Activated CD8-positive, alpha-beta memory T cell treated with anti-CD3 and anti-CD28 coated beads, Interleukin-2, amount 10 ng/mL, durations not matched to agents 7 days and 5 days (primary cell): ENCODE results near the gene GPR158. TPM values are rescaled to one million over a fixed set of nuclear protein-coding genes. Genes with fewer than 3 reads are reported as not detected.

Source experiments
- ATAC-seq: fragments of 150-1000 bp; cut with Tn5 transposase; one replicate; pipeline ENCODE4 v1.10.0; 2021; ENCODE audit warnings: moderate library complexity
- CTCF ChIA-PET: fragments of 350-600 bp; sonication (Branson Sonifier 250); formaldehyde crosslinking; loops from one replicate; lab custom pipeline; 2021; ENCODE audit warnings: antibody characterized with exemption; lab: Charles Lee
- DNase-seq: peaks from one replicate; pipeline ENCODE4 v3.0.0-alpha.2; 2020
- H3K27ac Mint-ChIP-seq: one replicate; pipeline ENCODE4 v1.8.0; 2021; ENCODE audit warnings: mild to moderate bottlenecking, mixed read lengths
- H3K27me3 Mint-ChIP-seq: one replicate; pipeline ENCODE4 v1.8.0; 2021; ENCODE audit warnings: mixed read lengths
- H3K36me3 Mint-ChIP-seq: one replicate; pipeline ENCODE4 v1.8.0; 2021; ENCODE audit warnings: mild to moderate bottlenecking, mixed read lengths
- H3K4me1 Mint-ChIP-seq: one replicate; pipeline ENCODE4 v1.8.0; 2021; ENCODE audit warnings: mixed read lengths
- H3K4me3 Mint-ChIP-seq: one replicate; pipeline ENCODE4 v1.8.0; 2021; ENCODE audit warnings: mild to moderate bottlenecking, moderate library complexity, mixed read lengths
- H3K9me3 Mint-ChIP-seq: one replicate; pipeline ENCODE4 v1.8.0; 2022; ENCODE audit warnings: low read depth, mixed read lengths
- total RNA-seq, 2 experiments: library from RNA; stranded (reverse); gene quantifications; one replicate each; pipeline ENCODE4 v1.2.3, GENCODE V29; 2021

Gene GPR158
- total RNA-seq, 2 experiments from 2014 or later: not detected

GRCh38 chr10:25175527-25176420, 973 bp downstream of the GPR158 start:
- no peaks in the 10 kb centered on the region for H3K9me3 Mint-ChIP-seq
- ATAC-seq (no peak), DNase-seq (no peak)
- H3K36me3 Mint-ChIP-seq: peaks cover 6% of the 10 kb centered on the region
- CTCF ChIA-PET: no interaction called here
- H3K4me1 Mint-ChIP-seq: peaks cover 4% of the 10 kb centered on the region
- peaks cover 46% of the 10 kb centered on the region for H3K27me3 Mint-ChIP-seq
- H3K27ac Mint-ChIP-seq: no peak overlapping the region
- H3K4me3 Mint-ChIP-seq: no peak overlapping the region

- Mint-ChIP-seq H3K4me1 (peaks cover 4% of the 10 kb centered on the region), H3K4me3 (no peak overlapping the region), H3K36me3 (peaks cover 6% of the 10 kb centered on the region), H3K27ac (no peak overlapping the region), H3K27me3 (peaks cover 46% of the 10 kb centered on the region), H3K9me3 (no peaks in the 10 kb centered on the region)
- CTCF ChIA-PET: no interaction called here
- DNase-seq (no peak), ATAC-seq (no peak)
Measured at GRCh38 chr10:25176421-25176968, 1.7 kb downstream of the GPR158 start.

GRCh38 chr10:25177093-25177753, 2.4 kb downstream of the GPR158 start:
- H3K4me3 Mint-ChIP-seq: no peak overlapping the region
- peaks cover 6% of the 10 kb centered on the region for H3K36me3 Mint-ChIP-seq
- ATAC-seq (no peak), DNase-seq (no peak)
- no peaks in the 10 kb centered on the region for H3K9me3 Mint-ChIP-seq
- CTCF ChIA-PET: no interaction called here
- peaks cover 4% of the 10 kb centered on the region for H3K4me1 Mint-ChIP-seq
- H3K27ac Mint-ChIP-seq: no peak overlapping the region
- H3K27me3 Mint-ChIP-seq: peaks cover 46% of the 10 kb centered on the region

GRCh38 chr10:25177754-25178135, 2.9 kb downstream of the GPR158 start:
- CTCF ChIA-PET: no interaction called here
- Mint-ChIP-seq H3K9me3 (no peaks in the 10 kb centered on the region), H3K27me3 (peaks cover 46% of the 10 kb centered on the region), H3K4me3 (no peak overlapping the region), H3K36me3 (peaks cover 6% of the 10 kb centered on the region), H3K4me1 (peaks cover 4% of the 10 kb centered on the region), H3K27ac (no peak overlapping the region)
- ATAC-seq (no peak), DNase-seq (no peak)

GRCh38 chr10:25178411-25178810, 3.6 kb downstream of the GPR158 start:
- H3K27ac Mint-ChIP-seq: no peak overlapping the region
- CTCF ChIA-PET: no interaction called here
- peaks cover 42% of the 10 kb centered on the region for H3K27me3 Mint-ChIP-seq
- peaks cover 6% of the 10 kb centered on the region for H3K36me3 Mint-ChIP-seq
- no peaks in the 10 kb centered on the region for H3K9me3 Mint-ChIP-seq
- H3K4me1 Mint-ChIP-seq: peaks cover 4% of the 10 kb centered on the region
- DNase-seq: no peak
- no peak for ATAC-seq
- no peak overlapping the region for H3K4me3 Mint-ChIP-seq

- Mint-ChIP-seq H3K27me3 (peaks cover 20% of the 10 kb centered on the region), H3K4me3 (no peak overlapping the region), H3K9me3 (no peaks in the 10 kb centered on the region), H3K36me3 (peaks cover 2% of the 10 kb centered on the region), H3K4me1 (no peaks in the 10 kb centered on the region), H3K27ac (no peak overlapping the region)
- CTCF ChIA-PET: no interaction called here
- DNase-seq: no peak
- ATAC-seq: no peak
Measured at GRCh38 chr10:25180801-25181200, 6.0 kb downstream of the GPR158 start.

- H3K27me3 Mint-ChIP-seq: peaks cover 4% of the 10 kb centered on the region
- H3K27ac Mint-ChIP-seq: no peak overlapping the region
- no peaks in the 10 kb centered on the region for H3K9me3 Mint-ChIP-seq
- H3K4me1 Mint-ChIP-seq: no peaks in the 10 kb centered on the region
- CTCF ChIA-PET: no interaction called here
- no peaks in the 10 kb centered on the region for H3K36me3 Mint-ChIP-seq
- no peak overlapping the region for H3K4me3 Mint-ChIP-seq
- DNase-seq: no peak
- ATAC-seq: no peak
Measured at GRCh38 chr10:25182636-25183035, 7.8 kb downstream of the GPR158 start.

GRCh38 chr10:25191162-25191895, 16.5 kb downstream of the GPR158 start:
- Mint-ChIP-seq H3K27ac (no peak overlapping the region), H3K4me1 (no peaks in the 10 kb centered on the region), H3K4me3 (no peak overlapping the region), H3K27me3 (peaks cover under 1% of the 10 kb centered on the region), H3K9me3 (no peaks in the 10 kb centered on the region), H3K36me3 (no peaks in the 10 kb centered on the region)
- ATAC-seq (no peak), DNase-seq (no peak)
- CTCF ChIA-PET: no interaction called here

- no peak overlapping the region for H3K27ac Mint-ChIP-seq
Measured at GRCh38 chr10:25198151-25198550, 23.4 kb downstream of the GPR158 start.

GRCh38 chr10:25206693-25207414, 32.1 kb downstream of the GPR158 start:
- Mint-ChIP-seq H3K4me1 (no peaks in the 10 kb centered on the region), H3K4me3 (no peak overlapping the region), H3K9me3 (peaks cover 2% of the 10 kb centered on the region), H3K27me3 (no peaks in the 10 kb centered on the region), H3K27ac (no peak overlapping the region), H3K36me3 (no peaks in the 10 kb centered on the region)
- CTCF ChIA-PET: interaction anchor here (0.5 kb wide), 1 partner anchor 13 kb away, joined by 3 read pairs; no protein-coding TSS in a partner anchor
- DNase-seq (no peak), ATAC-seq (no peak)

More at GRCh38 chr10:25198151-25198550, 23.4 kb downstream of the GPR158 start:
- no peaks in the 10 kb centered on the region for H3K9me3 Mint-ChIP-seq
- CTCF ChIA-PET: no interaction called here
- DNase-seq (no peak), ATAC-seq (no peak)
- peaks cover 3% of the 10 kb centered on the region for H3K27me3 Mint-ChIP-seq
- H3K4me3 Mint-ChIP-seq: no peak overlapping the region
- H3K36me3 Mint-ChIP-seq: no peaks in the 10 kb centered on the region
- H3K4me1 Mint-ChIP-seq: no peaks in the 10 kb centered on the region

GRCh38 chr10:25209618-25210017, 34.8 kb downstream of the GPR158 start:
- H3K36me3 Mint-ChIP-seq: no peaks in the 10 kb centered on the region
- CTCF ChIA-PET: no interaction called here
- no peaks in the 10 kb centered on the region for H3K4me1 Mint-ChIP-seq
- H3K27me3 Mint-ChIP-seq: no peaks in the 10 kb centered on the region
- DNase-seq (no peak), ATAC-seq (no peak)
- peaks cover 2% of the 10 kb centered on the region for H3K9me3 Mint-ChIP-seq
- H3K27ac Mint-ChIP-seq: no peak overlapping the region
- H3K4me3 Mint-ChIP-seq: no peak overlapping the region

GRCh38 chr10:25210265-25210664, 35.5 kb downstream of the GPR158 start:
- H3K4me1 Mint-ChIP-seq: no peaks in the 10 kb centered on the region
- no peak for ATAC-seq
- no peak for DNase-seq
- no peaks in the 10 kb centered on the region for H3K36me3 Mint-ChIP-seq
- no peak overlapping the region for H3K4me3 Mint-ChIP-seq
- no peak overlapping the region for H3K27ac Mint-ChIP-seq
- peaks cover 2% of the 10 kb centered on the region for H3K9me3 Mint-ChIP-seq
- CTCF ChIA-PET: no interaction called here
- no peaks in the 10 kb centered on the region for H3K27me3 Mint-ChIP-seq

GRCh38 chr10:25220156-25220555, 45.4 kb downstream of the GPR158 start:
- CTCF ChIA-PET: no interaction called here
- Mint-ChIP-seq H3K4me3 (no peak overlapping the region), H3K9me3 (no peaks in the 10 kb centered on the region), H3K27ac (no peak overlapping the region), H3K27me3 (no peaks in the 10 kb centered on the region), H3K36me3 (no peaks in the 10 kb centered on the region), H3K4me1 (no peaks in the 10 kb centered on the region)
- DNase-seq (no peak), ATAC-seq (no peak)
